ENCODE results near the gene ECE2.
"Not testable (repeated sequence)": the region's sequence is repeated elsewhere in the genome, so short reads cannot be mapped to it uniquely, and the experiment has no call there.

The ECE2 gene

GRCh38 chr3:184337981-184338380 is 62.2 kb downstream of the ECE2 start:
- Histone ChIP-seq H3F3A (ENCODE audit: control insufficient read depth, insufficient read depth) (peaks cover 30% of the 10 kb centered on the region), H3K9me2 (replicated peaks; ENCODE audit: control insufficient read depth, low read length) (no peaks in the 10 kb centered on the region), H3K4me2 (ENCODE audit: low read length) (peak overlapping the region; percentile 33; the same call in 1 of the 2 replicates), H3K4me3 (ENCODE audit: low read length) (no peak overlapping the region), H3K27me3 (ENCODE audit: control insufficient read depth, low read length) (peaks cover 3% of the 10 kb centered on the region; the same call in 1 of the 2 replicates), H3K36me3 (ENCODE audit: control insufficient read depth, low read length) (peaks cover 27% of the 10 kb centered on the region), H3K4me1 (ENCODE audit: control insufficient read depth, low read length) (peaks cover 22% of the 10 kb centered on the region), H4K20me1 (ENCODE audit: control insufficient read depth, insufficient read depth, low read depth, low read length) (peaks cover 11% of the 10 kb centered on the region), H3K79me2 (ENCODE audit: control insufficient read depth, low read length) (no peaks in the 10 kb centered on the region), H3K27ac (ENCODE audit: low read depth, low read length) (no peak overlapping the region), H3K9me3 (ENCODE audit: control insufficient read depth, insufficient read depth, low read length) (no peaks in the 10 kb centered on the region)
- no peak for TF ChIP-seq EZH2phosphoT487 (IDR thresholded peaks at IDR 0.05; ENCODE audit: borderline replicate concordance, low read length)
- no peak for TF ChIP-seq CTCF (IDR thresholded peaks at IDR 0.05; ENCODE audit: low read depth, low read length, poor library complexity, severe bottlenecking)

DNA sequence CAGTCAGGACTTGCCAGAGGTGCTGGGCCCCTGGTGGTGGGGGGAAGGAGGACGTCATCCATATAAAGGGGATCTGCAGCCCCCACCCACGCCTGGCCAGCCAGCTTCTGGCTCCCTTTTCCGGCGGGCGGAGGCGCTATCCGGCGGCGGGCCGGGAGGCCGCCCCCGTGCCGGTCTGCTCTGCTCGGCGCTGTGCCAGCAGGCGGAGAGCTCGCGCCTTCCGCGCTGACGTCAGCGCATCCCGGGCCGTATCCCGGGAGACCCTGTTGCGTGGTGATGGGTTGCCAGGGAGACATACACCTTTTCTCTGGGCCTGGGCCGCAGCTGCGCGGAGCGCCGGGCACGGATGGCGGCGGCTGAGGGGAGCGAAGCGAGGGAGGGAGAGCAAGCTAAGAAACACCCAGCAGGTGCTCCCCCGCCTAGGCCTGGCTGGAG is 62.7 kb downstream of the ECE2 start:
- H3K79me2 ChIP-seq (ENCODE audit: control insufficient read depth, low read length): no peaks in the 10 kb centered on the region
- no peaks in the 10 kb centered on the region for H3K9me3 ChIP-seq (ENCODE audit: control insufficient read depth, insufficient read depth, low read length)
- no peaks in the 10 kb centered on the region for H3K9me2 ChIP-seq (replicated peaks; ENCODE audit: control insufficient read depth, low read length)
- H3K36me3 ChIP-seq (ENCODE audit: control insufficient read depth, low read length): peaks cover 21% of the 10 kb centered on the region
- no peak for TF ChIP-seq EZH2phosphoT487 (IDR thresholded peaks at IDR 0.05; ENCODE audit: borderline replicate concordance, low read length)
- no peak for TF ChIP-seq CTCF (IDR thresholded peaks at IDR 0.05; ENCODE audit: low read depth, low read length, poor library complexity, severe bottlenecking)
- no peak overlapping the region for H3K27ac ChIP-seq (ENCODE audit: low read depth, low read length)
- H3K4me2 ChIP-seq (ENCODE audit: low read length): peak overlapping the region; percentile 33
- H3K4me1 ChIP-seq (ENCODE audit: control insufficient read depth, low read length): peaks cover 22% of the 10 kb centered on the region
- H4K20me1 ChIP-seq (ENCODE audit: control insufficient read depth, insufficient read depth, low read depth, low read length): peaks cover 11% of the 10 kb centered on the region
- peak overlapping the region; percentile 11; the same call in 1 of the 2 replicates for H3K4me3 ChIP-seq (ENCODE audit: low read length)
- H3F3A ChIP-seq (ENCODE audit: control insufficient read depth, insufficient read depth): peaks cover 24% of the 10 kb centered on the region
- H3K27me3 ChIP-seq (ENCODE audit: control insufficient read depth, low read length): peaks cover 3% of the 10 kb centered on the region; the same call in 1 of the 2 replicates

DNA sequence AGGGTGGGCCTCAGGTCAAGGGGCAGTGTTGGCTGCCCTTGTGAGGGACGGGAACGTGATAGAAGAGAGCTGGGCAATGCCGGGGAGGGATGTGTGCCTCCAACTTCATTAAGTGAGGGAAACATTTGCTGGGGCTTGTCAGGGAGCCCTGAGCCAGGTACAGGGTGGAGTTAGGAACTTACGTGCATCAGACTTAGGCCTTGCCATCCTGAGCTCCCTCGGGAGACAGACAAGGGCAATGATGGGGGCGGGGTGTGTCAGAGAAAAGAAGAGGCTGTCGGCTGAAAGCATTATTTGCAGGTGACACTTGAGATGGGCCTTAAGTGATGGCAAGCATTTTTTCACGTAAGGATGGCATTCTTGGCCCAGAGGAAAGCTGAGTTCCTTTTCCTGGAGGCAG is 63.2 kb downstream of the ECE2 start:
- Histone ChIP-seq H3K27ac (ENCODE audit: low read depth, low read length) (no peak overlapping the region), H3K4me1 (ENCODE audit: control insufficient read depth, low read length) (peaks cover 22% of the 10 kb centered on the region), H3K9me3 (ENCODE audit: control insufficient read depth, insufficient read depth, low read length) (no peaks in the 10 kb centered on the region), H3K79me2 (ENCODE audit: control insufficient read depth, low read length) (no peaks in the 10 kb centered on the region), H3K36me3 (ENCODE audit: control insufficient read depth, low read length) (peaks cover 16% of the 10 kb centered on the region), H3K4me3 (ENCODE audit: low read length) (no peak overlapping the region), H3K9me2 (replicated peaks; ENCODE audit: control insufficient read depth, low read length) (no peaks in the 10 kb centered on the region), H3K27me3 (ENCODE audit: control insufficient read depth, low read length) (peaks cover 3% of the 10 kb centered on the region; the same call in 1 of the 2 replicates), H3K4me2 (ENCODE audit: low read length) (peak overlapping the region; percentile 33), H4K20me1 (ENCODE audit: control insufficient read depth, insufficient read depth, low read depth, low read length) (peaks cover 11% of the 10 kb centered on the region), H3F3A (ENCODE audit: control insufficient read depth, insufficient read depth) (peaks cover 19% of the 10 kb centered on the region)
- TF ChIP-seq EZH2phosphoT487 (IDR thresholded peaks at IDR 0.05; ENCODE audit: borderline replicate concordance, low read length): no peak
- TF ChIP-seq CTCF (IDR thresholded peaks at IDR 0.05; ENCODE audit: low read depth, low read length, poor library complexity, severe bottlenecking): no peak

GRCh38 chr3:184339451-184340135 is 63.8 kb downstream of the ECE2 start:
- peaks cover 22% of the 10 kb centered on the region for H3K4me1 ChIP-seq (ENCODE audit: control insufficient read depth, low read length)
- not testable (repeated sequence) for H3K4me2 ChIP-seq (ENCODE audit: low read length); H3K27me3 ChIP-seq (ENCODE audit: control insufficient read depth, low read length); H3K27ac ChIP-seq (ENCODE audit: low read depth, low read length); H3K79me2 ChIP-seq (ENCODE audit: control insufficient read depth, low read length); H4K20me1 ChIP-seq (ENCODE audit: control insufficient read depth, insufficient read depth, low read depth, low read length); H3K9me2 ChIP-seq (replicated peaks; ENCODE audit: control insufficient read depth, low read length); H3K9me3 ChIP-seq (ENCODE audit: control insufficient read depth, insufficient read depth, low read length); H3K4me3 ChIP-seq (ENCODE audit: low read length)
- H3F3A ChIP-seq (ENCODE audit: control insufficient read depth, insufficient read depth): peaks cover 14% of the 10 kb centered on the region
- H3K36me3 ChIP-seq (ENCODE audit: control insufficient read depth, low read length): peaks cover 11% of the 10 kb centered on the region

Measured in DOHH2 (cell line).